Adrenal gland (tissue), 12 donors: Measurements from ENCODE around the gene BTLA. TPM values are rescaled to one million over a fixed set of nuclear protein-coding genes. Genes with fewer than 3 reads are reported as not detected.

Experiments used
- DNase-seq, 7 donors: peaks; one replicate each; pipeline ENCODE4 v3.0.0-alpha.2; 2019 to 2020
- H3K27ac ChIP-seq, 5 donors: fragments of 200-600 bp; sonication (generic) in 4 of 5; 1 replicate in 3 of 5; 2 replicates in 2 of 5; pipeline versions ENCODE4 v1.5.1 to v1.8.0; 2016 to 2020; ENCODE audit warnings: mild to moderate bottlenecking in 1 of 5
- H3K27me3 ChIP-seq: fragments of 200-600 bp; 2 replicates; pipeline ENCODE4 v1.8.0; 2021
- H3K36me3 ChIP-seq, 2 donors: fragments of 200-600 bp; replicated peaks in 1 of 2; 1 replicate in 1 of 2; 2 replicates in 1 of 2; pipeline versions ENCODE4 v1.5.1 to v1.8.0; 2018 to 2022
- H3K4me1 ChIP-seq, 2 donors: fragments of 200-600 bp; replicated peaks in 1 of 2; 1 replicate in 1 of 2; 2 replicates in 1 of 2; pipeline versions ENCODE4 v1.5.1 to v1.8.0; 2018 to 2021
- H3K4me3 ChIP-seq, 4 donors: fragments of 200-600 bp; sonication (generic) in 3 of 4; one replicate each; pipeline ENCODE4 v1.5.1; 2016 to 2018
- H3K9me3 ChIP-seq, 3 donors: fragments of 200-600 bp; sonication (generic) in 1 of 3; replicated peaks in 1 of 3; 1 replicate in 2 of 3; 2 replicates in 1 of 3; pipeline versions ENCODE4 v1.5.1 to v1.8.0; 2016 to 2021
- CTCF ChIP-seq, 6 experiments: fragments of 450-650 bp in 4 of 6; fragments of 200-600 bp in 2 of 6; sonication (generic) in 1 of 6; IDR thresholded peaks; 1 replicate in 5 of 6; 2 replicates in 1 of 6; pipeline versions ENCODE4 v1.5.1 to v1.8.0; 2016 to 2021; ENCODE audit warnings: antibody characterized with exemption in 6 of 6, mild to moderate bottlenecking in 2 of 6, moderate library complexity in 1 of 6
- POLR2A ChIP-seq, 2 donors: fragments of 450-650 bp; IDR thresholded peaks; one replicate each; pipeline ENCODE4 v1.6.1; 2017; ENCODE audit warnings: antibody characterized with exemption in 2 of 2, mild to moderate bottlenecking in 2 of 2, moderate library complexity in 1 of 2
- WGBS, 4 donors: extraction: QIAGEN DNeasy Blood & Tissue Kit in 2 of 4; methylation state at CpG; one replicate each; pipeline versions ENCODE4 v1.1.5 to v1.1.7; 2013 to 2017; 5-methylcytosine and 5-hydroxymethylcytosine counted together
- intact Hi-C, 2 donors: fragments of 100-400 bp; cut with DNase I; formaldehyde crosslinking; loops; one replicate each; pipeline versions ENCODE4 v1.14.1 to v1.15.0; 2022 to 2023
- polyA plus RNA-seq, 3 donors: library from polyadenylated mRNA; stranded (reverse); fragments of 200-250 nt in 2 of 3; fragments of 350-450 nt in 1 of 3; fragmentation: Illumina TruSeq in 1 of 3; extraction: RNeasy Lipid Tissue Mini Kit (QIAGEN cat#74804) in 1 of 3; gene quantifications; one replicate each; pipeline ENCODE4 v1.2.3, GENCODE V29; 2013 to 2014
- total RNA-seq, 9 donors: library from RNA; depleted of rRNA in 4 of 9; stranded (reverse); fragments of >200 nt in 4 of 9; fragments of 120-200 nt in 1 of 9; fragmentation: NEBNext Ultra II Directional in 1 of 9; extraction: Animal tissue kit (Norgen Biotek cat#: 25700) in 1 of 9; gene quantifications; one replicate each; pipeline versions ENCODE4 v1.1.0 to v1.2.4, GENCODE V29; 2013 to 2023
- donor health status: healthy with polysubstance abuse.
- donor health status: Bipolar disorder and iron deficiency.
- donor health status: DM: yes; HTN: yes; CAD: no.
- donor health status: DM: no; HTN: no; CAD: no.
- donor health status: DM: no; HTN: no; CAD: no.
- donor health status: DM: yes; HTN: yes; CAD: no.

The BTLA gene
- total and polyA plus RNA-seq, 12 donors: 0.13 to 0.47 (median 0.22) TPM; not detected in 4

GRCh38 chr3:112469671-112470070 lies 29.6 kb downstream of the BTLA start:
- Histone ChIP-seq H3K9me3 (peaks cover 0 to 5% (median 0%) of the 10 kb centered on the region in 3 donors), H3K27me3 (no peaks in the 10 kb centered on the region), H3K27ac (no peak overlapping the region), H3K36me3 (no peaks in the 10 kb centered on the region), H3K4me3 (no peak overlapping the region), H3K4me1 (no peaks in the 10 kb centered on the region)
- intact Hi-C loops: no loop called here
- TF ChIP-seq POLR2A (IDR thresholded peaks at IDR 0.05) (no peak), CTCF (IDR thresholded peaks at IDR 0.05) (no peak)
- no peak for DNase-seq

- H3K27ac ChIP-seq: no peak overlapping the region
These were observed 31.7 kb downstream of the BTLA start for GRCh38 chr3:112467539-112467938.

GRCh38 chr3:112466020-112466419 lies 33.3 kb downstream of the BTLA start:
- 0 to 13% (median 0%) methylated on average over 1 of the region's 1 CpG for WGBS, 4 donors
- Histone ChIP-seq H3K27me3 (no peaks in the 10 kb centered on the region), H3K4me1 (no peaks in the 10 kb centered on the region), H3K27ac (no peak overlapping the region), H3K36me3 (no peaks in the 10 kb centered on the region), H3K4me3 (no peak overlapping the region), H3K9me3 (peaks cover 0 to 5% (median 0%) of the 10 kb centered on the region in 3 donors)
- intact Hi-C loops: no loop called here
- DNase-seq: no peak
- TF ChIP-seq CTCF (IDR thresholded peaks at IDR 0.05) (no peak), POLR2A (IDR thresholded peaks at IDR 0.05) (no peak)

More at GRCh38 chr3:112467539-112467938, 31.7 kb downstream of the BTLA start:
- TF ChIP-seq POLR2A (IDR thresholded peaks at IDR 0.05) (no peak), CTCF (IDR thresholded peaks at IDR 0.05) (no peak)
- H3K9me3 ChIP-seq: peaks cover 0 to 5% (median 0%) of the 10 kb centered on the region in 3 donors
- H3K4me1 ChIP-seq: no peaks in the 10 kb centered on the region
- WGBS, 4 donors: 87 to 91% (median 88%) methylated on average over 1 of the region's 1 CpG
- no peaks in the 10 kb centered on the region for H3K36me3 ChIP-seq
- H3K4me3 ChIP-seq: no peak overlapping the region
- intact Hi-C loops: no loop called here
- no peaks in the 10 kb centered on the region for H3K27me3 ChIP-seq
- no peak for DNase-seq

- H3K9me3 ChIP-seq: peaks cover 0 to 5% (median 0%) of the 10 kb centered on the region in 3 donors
- H3K27ac ChIP-seq: no peak overlapping the region
- intact Hi-C loops: no loop called here
- 18 to 34% (median 22%) methylated on average over 2 of the region's 2 CpGs for WGBS, 4 donors
- TF ChIP-seq POLR2A (IDR thresholded peaks at IDR 0.05) (no peak), CTCF (IDR thresholded peaks at IDR 0.05) (no peak)
- H3K4me1 ChIP-seq: no peaks in the 10 kb centered on the region
- no peaks in the 10 kb centered on the region for H3K27me3 ChIP-seq
- no peaks in the 10 kb centered on the region for H3K36me3 ChIP-seq
- H3K4me3 ChIP-seq: no peak overlapping the region
- DNase-seq: no peak
These were observed 35.0 kb downstream of the BTLA start for GRCh38 chr3:112464264-112464663.
